Measurements from ENCODE around the gene KYAT1.

Gene KYAT1

GRCh38 chr9:128906741-128907140 is 25.0 kb upstream of the KYAT1 start:
- no peak for FAIRE-seq

- FAIRE-seq: peak; percentile 55
Observed at GRCh38 chr9:128905964-128906363, 24.2 kb upstream of the KYAT1 start.

- FAIRE-seq: no peak
Observed at GRCh38 chr9:128903871-128904620, 22.3 kb upstream of the KYAT1 start.

- FAIRE-seq: no peak
Observed at GRCh38 chr9:128903079-128903461, 21.3 kb upstream of the KYAT1 start.

GRCh38 chr9:128902351-128903078 is 20.8 kb upstream of the KYAT1 start:
- no peak for FAIRE-seq

- FAIRE-seq: no peak
Observed at GRCh38 chr9:128901822-128902221, 20.1 kb upstream of the KYAT1 start.

- FAIRE-seq: no peak
Observed at GRCh38 chr9:128901379-128901778, 19.6 kb upstream of the KYAT1 start.

GRCh38 chr9:128899566-128900322 is 18.0 kb upstream of the KYAT1 start:
- FAIRE-seq: no peak

GRCh38 chr9:128898845-128899565 is 17.3 kb upstream of the KYAT1 start:
- FAIRE-seq: no peak

GRCh38 chr9:128898382-128898781 is 16.6 kb upstream of the KYAT1 start:
- FAIRE-seq: no peak

GRCh38 chr9:128895556-128895955 is 13.8 kb upstream of the KYAT1 start:
- no peak for FAIRE-seq

- no peak for FAIRE-seq
Observed at GRCh38 chr9:128894764-128895163, 13.0 kb upstream of the KYAT1 start.

- no peak for FAIRE-seq
Observed at GRCh38 chr9:128893354-128893753, 11.6 kb upstream of the KYAT1 start.

- FAIRE-seq: no peak
Observed at GRCh38 chr9:128892221-128892921, 10.6 kb upstream of the KYAT1 start.

GRCh38 chr9:128891321-128892220 is 9.8 kb upstream of the KYAT1 start:
- no peak for FAIRE-seq

- FAIRE-seq: no peak
Observed at GRCh38 chr9:128887914-128888350, 6.2 kb upstream of the KYAT1 start.

GRCh38 chr9:128887049-128887448 is 5.3 kb upstream of the KYAT1 start:
- no peak for FAIRE-seq

GRCh38 chr9:128886211-128886891 is 4.6 kb upstream of the KYAT1 start:
- FAIRE-seq: no peak

GRCh38 chr9:128885798-128886197 is 4.0 kb upstream of the KYAT1 start:
- no peak for FAIRE-seq

GRCh38 chr9:128885376-128885775 is 3.6 kb upstream of the KYAT1 start:
- no peak for FAIRE-seq

Data from endometrium (tissue), 2 donors.